HEK293T (cell line): ENCODE data around the gene ATP9A.

Experiments
- ARNT ChIP-seq: fragments of 450-650 bp; IDR thresholded peaks from 2 replicates; pipeline ENCODE4 v1.6.1; 2017; ENCODE audit warnings: mild to moderate bottlenecking
- BHLHE40 ChIP-seq: fragments of 450-650 bp; IDR thresholded peaks from 2 replicates; pipeline ENCODE4 v1.6.1; 2016; ENCODE audit warnings: mild to moderate bottlenecking, moderate library complexity, borderline replicate concordance
- CTBP1 ChIP-seq: fragments of 450-650 bp; IDR thresholded peaks from 2 replicates; pipeline ENCODE4 v1.6.1; 2016; ENCODE audit warnings: borderline replicate concordance
- FOXA1 ChIP-seq: fragments of 450-650 bp; IDR thresholded peaks from 2 replicates; pipeline ENCODE4 v1.6.1; 2016; ENCODE audit warnings: mild to moderate bottlenecking
- FOXM1 ChIP-seq: fragments of 450-650 bp; IDR thresholded peaks from 2 replicates; pipeline ENCODE4 v1.6.1; 2017; ENCODE audit warnings: mild to moderate bottlenecking, borderline replicate concordance
- NFRKB ChIP-seq: fragments of 450-650 bp; IDR thresholded peaks from 2 replicates; pipeline ENCODE4 v1.6.1; 2016; ENCODE audit warnings: mild to moderate bottlenecking, moderate library complexity
- TARDBP ChIP-seq: fragments of 450-650 bp; IDR thresholded peaks from 2 replicates; pipeline ENCODE4 v1.6.1; 2016

- no peak for TF ChIP-seq FOXA1
- TF ChIP-seq FOXM1, result no peak
- TF ChIP-seq BHLHE40, result no peak
- no peak for TF ChIP-seq TARDBP
- no peak for TF ChIP-seq ARNT
- no peak for TF ChIP-seq CTBP1
- no peak for TF ChIP-seq NFRKB
These were observed 143.9 kb downstream of the ATP9A start for GRCh38 chr20:51624157-51624731.
